Renal cortex interstitium (tissue), 11 donors: Measurements from ENCODE around the gene ENOX2. TPM values are rescaled to one million over a fixed set of nuclear protein-coding genes. Genes with fewer than 3 reads are reported as not detected.

Experiments
- DNase-seq, 11 donors: peaks; one replicate each; pipeline ENCODE4 v3.0.0-alpha.2; 2013; ENCODE audit warnings: low read depth in 9 of 11, low spot score in 4 of 11; ENCODE audit errors: extremely low read depth in 1 of 11
- polyA plus RNA-seq, 3 donors: library from polyadenylated mRNA; unstranded; fragments of 120-200 nt; gene quantifications; one replicate each; pipeline ENCODE4 v1.2.1, GENCODE V29; 2013; ENCODE audit not compliant: insufficient read length in 3 of 3

The ENOX2 gene
- polyA plus RNA-seq, 3 donors, result 15.8 to 20.1 (median 18.0) TPM

GRCh38 chrX:130788786-130789581 lies 114.0 kb downstream of the ENOX2 start:
- no peak for DNase-seq

- no peak for DNase-seq
These were observed 117.0 kb downstream of the ENOX2 start for GRCh38 chrX:130786030-130786429.

- DNase-seq, result no peak
These were observed 124.2 kb downstream of the ENOX2 start for GRCh38 chrX:130778773-130779172.

- no peak for DNase-seq
These were observed 127.2 kb downstream of the ENOX2 start for GRCh38 chrX:130775849-130776248.

GRCh38 chrX:130772776-130773143 lies 130.2 kb downstream of the ENOX2 start:
- no peak for DNase-seq

GRCh38 chrX:130772105-130772775 lies 130.8 kb downstream of the ENOX2 start:
- no peak for DNase-seq

GRCh38 chrX:130771648-130772047 lies 131.4 kb downstream of the ENOX2 start:
- no peak for DNase-seq

- DNase-seq, result no peak
These were observed 131.8 kb downstream of the ENOX2 start for GRCh38 chrX:130771230-130771629.

- DNase-seq, result no peak
These were observed 132.4 kb downstream of the ENOX2 start for GRCh38 chrX:130770615-130771014.

- DNase-seq, result no peak
These were observed 133.2 kb downstream of the ENOX2 start for GRCh38 chrX:130769835-130770234.

- no peak for DNase-seq
These were observed 144.9 kb downstream of the ENOX2 start for GRCh38 chrX:130758072-130758471.

GRCh38 chrX:130756233-130756632 lies 146.8 kb downstream of the ENOX2 start:
- no peak for DNase-seq

GRCh38 chrX:130754353-130754752 lies 148.7 kb downstream of the ENOX2 start:
- no peak for DNase-seq

GRCh38 chrX:130746709-130747342 lies 156.2 kb downstream of the ENOX2 start:
- DNase-seq, result no peak

GRCh38 chrX:130746077-130746476 lies 156.9 kb downstream of the ENOX2 start:
- DNase-seq, result no peak

GRCh38 chrX:130741584-130741983 lies 161.4 kb downstream of the ENOX2 start:
- DNase-seq, result peak in 2 of 11 donors; percentile 2 to 4

GRCh38 chrX:130741151-130741550 lies 161.9 kb downstream of the ENOX2 start:
- no peak for DNase-seq

GRCh38 chrX:130738638-130739195 lies 164.3 kb downstream of the ENOX2 start:
- no peak for DNase-seq

GRCh38 chrX:130734713-130735112 lies 168.3 kb downstream of the ENOX2 start:
- DNase-seq, result no peak

GRCh38 chrX:130728208-130728607 lies 174.8 kb downstream of the ENOX2 start:
- DNase-seq, result no peak
